HG03460 (cell line): ENCODE results near the gene SHC4.
"Not testable (repeated sequence)": the region's sequence is repeated elsewhere in the genome, so short reads cannot be mapped to it uniquely, and the experiment has no call there.

ENCODE experiments used
- ATAC-seq: cut with Tn5 transposase; IDR thresholded peaks from one replicate; pipeline ENCODE4 v1.9.1; 2021; ENCODE audit not compliant: unreplicated experiment

The SHC4 gene

GRCh38 chr15:48802867-48803266, 160.9 kb downstream of the SHC4 start:
- no peak for ATAC-seq

- ATAC-seq, result no peak
Measured at GRCh38 chr15:48802257-48802656, 161.5 kb downstream of the SHC4 start.

- ATAC-seq, result no peak
Measured at GRCh38 chr15:48800811-48801455, 162.8 kb downstream of the SHC4 start.

GRCh38 chr15:48800245-48800644, 163.5 kb downstream of the SHC4 start:
- no peak for ATAC-seq

- ATAC-seq, result no peak
Measured at GRCh38 chr15:48798319-48798718, 165.4 kb downstream of the SHC4 start.

GRCh38 chr15:48796930-48797329, 166.8 kb downstream of the SHC4 start:
- peak; percentile 60 for ATAC-seq

DNA sequence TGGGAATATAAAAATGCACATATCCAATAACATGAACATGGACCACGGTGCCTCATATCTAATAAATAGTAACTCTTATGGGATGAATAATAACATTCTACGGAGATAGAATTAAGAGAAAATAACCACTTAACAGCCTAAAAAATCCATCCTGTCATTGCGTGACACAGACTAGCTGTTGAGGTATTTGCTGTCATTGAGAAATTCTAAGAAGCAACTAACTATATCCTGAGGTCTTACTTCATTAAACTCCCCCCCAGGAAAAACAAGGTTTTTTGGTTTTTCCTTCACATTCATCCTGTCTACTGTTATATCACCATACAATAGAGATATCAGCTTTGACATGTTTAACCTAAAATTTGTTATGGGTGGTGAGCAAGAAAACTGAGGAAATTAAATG, 167.2 kb downstream of the SHC4 start:
- no peak for ATAC-seq

- ATAC-seq, result no peak
Measured at GRCh38 chr15:48795901-48796300, 167.8 kb downstream of the SHC4 start.

DNA sequence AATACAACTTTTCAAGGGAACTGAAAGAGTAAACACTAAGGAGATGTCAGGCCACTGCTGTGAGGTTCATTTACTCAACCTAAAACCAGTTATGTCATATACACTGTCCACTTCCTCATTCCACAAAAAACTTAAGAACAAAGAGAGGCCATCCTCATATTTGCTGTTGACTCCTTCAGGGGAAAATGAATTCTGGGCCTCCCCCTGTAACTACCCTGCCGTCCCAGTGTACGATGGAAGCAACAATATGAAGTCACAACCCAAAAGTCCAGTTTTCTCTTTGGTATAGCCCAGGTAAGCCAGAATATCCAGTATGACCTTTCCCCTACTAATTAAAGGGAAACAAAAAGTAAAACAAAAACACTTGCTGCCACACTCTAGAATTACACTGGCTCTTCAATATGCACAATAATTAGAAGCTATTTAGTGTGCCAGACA, 169.0 kb downstream of the SHC4 start:
- peak; percentile 76 for ATAC-seq

DNA sequence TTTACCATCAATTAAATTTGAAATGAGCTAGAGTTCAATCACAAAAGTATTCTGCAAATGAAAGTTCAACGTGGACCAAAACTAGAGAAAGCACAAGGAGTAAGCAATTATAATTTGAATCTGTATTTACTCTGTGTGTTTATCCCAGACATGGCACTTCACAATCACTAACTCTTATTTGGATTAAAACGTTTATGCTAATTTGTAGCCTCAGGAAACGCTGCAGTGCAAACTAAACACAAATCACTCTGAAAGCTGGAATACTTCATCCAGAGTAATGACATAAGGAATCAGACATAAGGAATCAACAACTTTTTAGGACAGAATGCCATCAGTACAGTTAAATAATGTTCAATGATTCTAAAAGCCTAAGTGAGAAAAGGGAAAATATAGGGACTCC, 171.3 kb downstream of the SHC4 start:
- ATAC-seq, result no peak

DNA sequence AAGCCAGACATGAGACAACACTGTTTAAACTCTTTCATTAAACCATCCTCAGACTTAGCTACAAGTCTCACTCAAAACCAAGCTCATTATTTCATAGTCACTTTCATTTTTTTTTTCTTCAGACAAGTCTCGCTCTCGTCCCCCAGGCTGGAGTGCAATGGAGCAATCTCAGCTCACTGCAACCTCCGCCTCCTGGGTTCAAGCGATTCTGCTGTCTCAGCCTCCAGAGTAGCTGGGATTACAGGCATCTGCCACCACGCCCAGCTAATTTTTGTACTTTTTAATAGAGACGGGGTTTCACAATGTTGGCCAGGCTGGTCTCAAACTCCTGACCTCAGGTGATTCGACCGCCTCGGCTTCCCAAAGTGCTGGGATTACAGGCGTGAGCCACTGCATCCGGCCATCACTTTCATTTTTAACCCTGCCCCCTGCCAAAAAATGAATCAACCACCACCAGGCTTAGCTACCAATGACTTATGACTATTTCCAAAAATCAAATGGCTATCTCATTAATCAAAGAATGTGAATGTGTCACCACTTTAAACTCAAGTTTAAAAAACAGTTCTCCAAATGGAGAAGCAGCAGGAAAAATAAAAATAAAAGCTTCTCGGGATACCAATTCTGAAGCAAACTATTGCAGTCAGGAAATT, 173.1 kb downstream of the SHC4 start:
- ATAC-seq, result not testable (repeated sequence)

DNA sequence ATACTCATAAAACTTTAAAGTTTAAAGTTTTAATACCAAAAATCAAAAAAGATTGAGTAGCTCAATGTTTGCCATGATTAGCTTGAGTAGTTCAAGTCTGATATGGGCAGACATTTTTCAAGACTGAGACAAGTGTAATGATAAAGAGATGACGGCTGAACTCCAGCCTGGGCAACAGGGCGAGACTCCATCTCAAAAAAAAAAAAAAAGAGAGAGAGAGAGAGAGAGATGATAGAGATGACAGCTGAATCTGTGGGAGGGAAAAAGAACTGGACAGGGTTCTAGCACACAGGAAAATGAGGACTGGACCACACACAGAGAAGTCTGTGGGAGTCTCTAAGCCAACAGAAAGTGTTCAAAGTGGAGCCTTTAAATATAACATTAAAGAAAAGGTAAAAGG, 178.0 kb downstream of the SHC4 start:
- no peak for ATAC-seq

DNA sequence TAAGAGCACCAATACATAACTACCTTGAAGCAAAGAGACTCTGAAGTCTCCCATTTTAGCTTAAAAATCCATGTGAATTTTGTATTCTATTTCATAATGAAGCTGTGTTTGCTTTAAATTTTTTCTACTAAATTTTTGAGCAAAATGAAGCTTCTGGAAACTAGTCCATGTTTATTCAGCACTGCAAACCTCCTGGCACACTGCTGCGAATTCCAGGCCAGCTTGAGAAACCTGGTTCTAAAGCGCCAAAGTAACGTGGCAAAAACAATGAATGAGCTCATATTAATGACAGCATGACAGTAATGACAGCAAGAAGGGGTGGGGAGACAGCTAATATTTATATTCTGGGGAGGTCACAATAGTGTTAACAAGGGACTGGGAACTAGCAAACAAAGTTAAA, 178.5 kb downstream of the SHC4 start:
- ATAC-seq, result no peak

DNA sequence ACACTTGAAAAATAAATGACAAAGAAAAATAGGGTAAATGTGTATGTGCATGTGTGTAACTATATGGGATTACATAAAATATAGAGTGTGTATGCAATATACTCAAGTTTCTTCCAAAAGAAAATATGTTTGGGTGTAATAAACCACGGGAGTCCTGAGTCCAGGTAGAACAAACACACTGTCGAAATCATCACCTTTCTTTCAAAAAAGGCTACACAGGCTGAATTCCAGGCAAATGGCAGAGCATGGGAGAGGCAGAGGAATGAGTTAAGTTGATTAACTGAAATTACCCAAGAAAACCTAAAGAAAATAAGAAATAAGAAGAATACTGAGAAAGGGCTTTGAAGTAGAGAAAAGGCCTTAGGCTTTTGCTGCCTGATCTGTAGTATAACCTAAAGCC, 179.0 kb downstream of the SHC4 start:
- ATAC-seq, result no peak

GRCh38 chr15:48782911-48783310, 180.8 kb downstream of the SHC4 start:
- no peak for ATAC-seq

GRCh38 chr15:48781481-48782081, 182.1 kb downstream of the SHC4 start:
- ATAC-seq, result no peak

GRCh38 chr15:48781017-48781416, 182.7 kb downstream of the SHC4 start:
- no peak for ATAC-seq

DNA sequence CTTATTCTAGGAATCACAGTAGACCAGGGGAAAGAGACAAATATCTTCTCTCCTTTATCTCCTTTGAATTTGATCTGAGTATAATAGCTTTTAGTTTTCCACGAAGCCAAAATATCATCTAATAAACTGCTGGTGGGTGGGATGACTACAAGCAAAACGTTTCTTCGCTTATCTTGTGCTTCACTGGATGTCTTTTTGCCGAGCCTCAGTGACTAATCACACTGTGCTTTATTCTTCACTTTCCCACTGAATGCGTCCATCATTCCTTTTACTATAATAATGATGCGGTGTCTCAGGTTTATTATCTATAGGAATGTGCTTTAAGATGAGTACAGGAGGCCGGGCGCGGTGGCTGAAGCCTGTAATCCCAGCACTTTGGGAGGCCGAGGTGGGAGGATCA, 185.4 kb downstream of the SHC4 start:
- ATAC-seq, result no peak

- no peak for ATAC-seq
Measured at GRCh38 chr15:48777645-48778330, 185.9 kb downstream of the SHC4 start.

DNA sequence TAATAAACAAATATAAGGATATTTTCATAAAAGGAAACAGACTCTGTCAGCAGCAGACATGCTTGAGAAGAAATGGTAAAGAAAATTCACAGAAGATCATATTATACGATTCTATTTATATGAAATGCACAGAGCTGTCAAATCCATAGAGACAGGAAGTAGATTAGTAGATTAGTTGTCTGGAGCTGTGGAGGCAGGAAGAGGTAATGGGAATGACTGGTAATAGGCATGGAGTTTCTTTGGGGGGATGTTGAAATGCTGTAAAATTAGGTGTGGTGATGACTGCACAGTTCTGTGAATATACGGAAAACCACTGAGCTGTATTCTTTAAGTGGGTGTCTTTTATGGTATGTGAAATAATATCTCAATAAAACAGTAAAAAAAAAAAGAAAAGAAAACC, 188.2 kb downstream of the SHC4 start:
- ATAC-seq, result no peak

GRCh38 chr15:48774484-48774883, 189.2 kb downstream of the SHC4 start:
- ATAC-seq, result no peak
